Islet precursor cell (in vitro differentiated cells): ENCODE results near the gene METTL9.
"Not testable (repeated sequence)": the region's sequence is repeated elsewhere in the genome, so short reads cannot be mapped to it uniquely, and the experiment has no call there.

Source experiments
- DNase-seq: peaks from one replicate; pipeline ENCODE4 v3.0.0-alpha.2; 2018

The METTL9 gene

GRCh38 chr16:21639493-21639892 lies 40.1 kb downstream of the METTL9 start:
- DNase-seq: no peak

GRCh38 chr16:21641916-21642315 lies 42.5 kb downstream of the METTL9 start:
- no peak for DNase-seq

- no peak for DNase-seq
Measured at GRCh38 chr16:21642861-21643260, 43.5 kb downstream of the METTL9 start.

GRCh38 chr16:21643785-21644184 lies 44.4 kb downstream of the METTL9 start:
- no peak for DNase-seq

- DNase-seq: no peak
Measured at GRCh38 chr16:21644674-21645073, 45.3 kb downstream of the METTL9 start.

- no peak for DNase-seq
Measured at GRCh38 chr16:21645261-21645721, 45.9 kb downstream of the METTL9 start.

- no peak for DNase-seq
Measured at GRCh38 chr16:21646091-21646490, 46.7 kb downstream of the METTL9 start.

- DNase-seq: no peak
Measured at GRCh38 chr16:21646721-21647561, 47.6 kb downstream of the METTL9 start.

- DNase-seq: no peak
Measured at GRCh38 chr16:21647562-21648164, 48.3 kb downstream of the METTL9 start.

- not testable (repeated sequence) for DNase-seq
Measured at GRCh38 chr16:21649826-21650406, 50.5 kb downstream of the METTL9 start.

GRCh38 chr16:21650521-21650920 lies 51.1 kb downstream of the METTL9 start:
- DNase-seq: no peak

GRCh38 chr16:21651515-21651914 lies 52.1 kb downstream of the METTL9 start:
- no peak for DNase-seq

- DNase-seq: no peak
Measured at GRCh38 chr16:21652453-21652852, 53.1 kb downstream of the METTL9 start, which contains the start of gene IGSF6. IGSF6 (minus strand) TSS chr16:21652608; CDS start chr16:21652598, 10 bp downstream.

GRCh38 chr16:21653571-21653970 lies 54.2 kb downstream of the METTL9 start:
- DNase-seq: no peak

GRCh38 chr16:21654466-21654865 lies 55.1 kb downstream of the METTL9 start:
- no peak for DNase-seq

- no peak for DNase-seq
Measured at GRCh38 chr16:21654881-21655280, 55.5 kb downstream of the METTL9 start.

- DNase-seq: no peak
Measured at GRCh38 chr16:21656795-21657768, 57.7 kb downstream of the METTL9 start.

GRCh38 chr16:21659124-21659523 lies 59.7 kb downstream of the METTL9 start:
- DNase-seq: no peak

GRCh38 chr16:21663889-21664647 lies 64.7 kb downstream of the METTL9 start, which contains the start of gene OTOA:
OTOA (plus strand) TSS chr16:21663968; CDS start chr16:21678515, 14,547 bp downstream.
- DNase-seq: peak; percentile 60

- no peak for DNase-seq
Measured at GRCh38 chr16:21664801-21665492, 65.6 kb downstream of the METTL9 start.

GRCh38 chr16:21666772-21667171 lies 67.4 kb downstream of the METTL9 start:
- DNase-seq: peak; percentile 73
